Posterior cingulate gyrus (tissue), 11 donors: Measurements from ENCODE around the gene KRT74.

Experiments
- DNase-seq, 10 donors: peaks; one replicate each; pipeline versions ENCODE4 v3.0.0 to v3.0.0-alpha.2; 2020 to 2021; ENCODE audit warnings: mixed read lengths in 3 of 10
- intact Hi-C: fragments of 100-400 bp; cut with DNase I; formaldehyde crosslinking; loops from one replicate; pipeline ENCODE4 v1.15.1; 2023

KRT74 gene

GRCh38 chr12:52524241-52524897, 49.3 kb downstream of the KRT74 start:
- no peak for DNase-seq

GRCh38 chr12:52523824-52524223, 49.8 kb downstream of the KRT74 start:
- no peak for DNase-seq
- intact Hi-C loops = no loop called here

More at GRCh38 chr12:52524241-52524897, 49.3 kb downstream of the KRT74 start:
- intact Hi-C loops = no loop called here

GRCh38 chr12:52522346-52523011, 51.2 kb downstream of the KRT74 start:
- intact Hi-C loops = no loop called here
- peak in 4 of 10 donors; percentile 32 to 89 (median 50) for DNase-seq

GRCh38 chr12:52521568-52522266, 51.9 kb downstream of the KRT74 start:
- intact Hi-C loops = no loop called here

GRCh38 chr12:52521175-52521567, 52.5 kb downstream of the KRT74 start:
- intact Hi-C loops = no loop called here
- DNase-seq = no peak

More at GRCh38 chr12:52521568-52522266, 51.9 kb downstream of the KRT74 start:
- DNase-seq = no peak

- DNase-seq = peak in 1 of 10 donors; percentile 84
- intact Hi-C loops = no loop called here
Observed at GRCh38 chr12:52519826-52520662, 53.6 kb downstream of the KRT74 start, which contains the start of gene KRT5. KRT5 (minus strand) TSS chr12:52520394; CDS start chr12:52520296, 98 bp downstream.

GRCh38 chr12:52519387-52519703, 54.3 kb downstream of the KRT74 start:
- intact Hi-C loops = no loop called here
- no peak for DNase-seq

GRCh38 chr12:52518574-52519386, 54.9 kb downstream of the KRT74 start:
- intact Hi-C loops = no loop called here
- no peak for DNase-seq

- no peak for DNase-seq
- intact Hi-C loops = no loop called here
Observed at GRCh38 chr12:52517888-52518287, 55.8 kb downstream of the KRT74 start.

- intact Hi-C loops = no loop called here
- DNase-seq = no peak
Observed at GRCh38 chr12:52517005-52517835, 56.4 kb downstream of the KRT74 start.

GRCh38 chr12:52515927-52516831, 57.5 kb downstream of the KRT74 start:
- no peak for DNase-seq

More at GRCh38 chr12:52515927-52516831, 57.5 kb downstream of the KRT74 start:
- intact Hi-C loops = no loop called here
